ENCODE data around the gene SH3TC1. TPM values are rescaled to one million over a fixed set of nuclear protein-coding genes. Genes with fewer than 3 reads are reported as not detected.

SH3TC1 gene
- total and polyA plus RNA-seq, 10 of the 15 experiments (the other 5 are each of a cell fraction or from before 2014, with no cell fraction given), result 0.19 to 47.0 (median 18.4) TPM

GRCh38 chr4:8155048-8155447 lies 44.0 kb upstream of the SH3TC1 start (continued):
- TF ChIP-seq ZNF592 (IDR thresholded peaks at IDR 0.05) (no peak), ZBTB4 (CRISPR knock-in tag; IDR thresholded peaks at IDR 0.05) (no peak)

GRCh38 chr4:8155660-8156421 lies 43.2 kb upstream of the SH3TC1 start:
- Histone ChIP-seq H3K27me3 (replicated peaks in 1 of 2; ENCODE audit: control insufficient read depth in 2 of 2, insufficient read depth in 2 of 2, low read length in 1 of 2) (no peaks in the 10 kb centered on the region), H3K4me1 (ENCODE audit: control insufficient read depth, insufficient read depth, low read length) (peaks cover 5% of the 10 kb centered on the region), H3K4me3 (no peak overlapping the region), H3K9ac (ENCODE audit: control insufficient read depth, insufficient read depth, low read length) (no peak overlapping the region), H2AFZ (ENCODE audit: control insufficient read depth, low read depth, low read length) (no peak overlapping the region), H4K20me1 (ENCODE audit: control insufficient read depth, insufficient read depth) (no peaks in the 10 kb centered on the region), H3K79me2 (ENCODE audit: control insufficient read depth, insufficient read depth, low read length) (no peaks in the 10 kb centered on the region; the same call in 1 of the 2 replicates), H3K9me3 (replicated peaks; ENCODE audit: control insufficient read depth, insufficient read depth, low read length) (no peaks in the 10 kb centered on the region), H3K27ac (ENCODE audit: control insufficient read depth, insufficient read depth) (no peak overlapping the region), H3K36me3 (ENCODE audit: control insufficient read depth in 2 of 2, insufficient read depth in 2 of 2, low read length in 1 of 2) (no peaks in the 10 kb centered on the region), H3K4me2 (ENCODE audit: control insufficient read depth, insufficient read depth) (no peak overlapping the region)
- POLR2A ChIA-PET, result no interaction called here
- ATAC-seq (no peak), DNase-seq (ENCODE audit: low read depth, low spot score) (no peak), FAIRE-seq (no peak)
- RAD21 ChIA-PET (ENCODE audit: unreplicated experiment), result no interaction called here
- BruUV-seq (replicated peaks), result no TSS peak
- CTCF ChIA-PET, result no interaction called here
- 35% methylated on average over 13 of the region's 14 CpGs for WGBS (ENCODE audit: insufficient coverage, insufficient replicate concordance, low lambda C conversion rate, missing lambda C conversion rate)
- intact Hi-C loops (cut with micrococcal nuclease; ENCODE audit: unreplicated experiment), result no loop called here
- in situ Hi-C loops (cut with MboI), result no loop called here
- SMC1A ChIA-PET (ENCODE audit: uncharacterized antibody, unreplicated experiment), result no interaction called here
- TF ChIP-seq ZNF384 (IDR thresholded peaks at IDR 0.05; ENCODE audit: borderline replicate concordance, low read depth, low read length) (no peak), YBX1 (IDR thresholded peaks at IDR 0.05) (no peak), ZZZ3 (IDR thresholded peaks at IDR 0.05; ENCODE audit: control insufficient read depth, insufficient read length, low read depth) (no peak), USF1 (IDR thresholded peaks at IDR 0.05; ENCODE audit: borderline replicate concordance, extremely low read length, insufficient read depth, low read depth, low read length) (no peak), DPF2 (IDR thresholded peaks at IDR 0.05) (no peak), HCFC1 (IDR thresholded peaks at IDR 0.05; ENCODE audit: low read length) (no peak), KLF5 (IDR thresholded peaks at IDR 0.05; ENCODE audit: partially characterized antibody) (no peak), IKZF1 (conservative IDR thresholded peaks at IDR 0.05) (no peak), ELK1 (IDR thresholded peaks at IDR 0.05; ENCODE audit: low read depth, low read length) (no peak), RUNX3 (IDR thresholded peaks at IDR 0.05; ENCODE audit: low read length) (no peak), CREB1 (IDR thresholded peaks at IDR 0.05; ENCODE audit: low read depth) (no peak)

Data from GM12878 (cell line).